Suprapubic skin (tissue), 4 donors: Measurements from ENCODE around the gene TELO2.

ENCODE experiments used
- CTCF ChIP-seq, 2 donors: fragments of 200-600 bp in 1 of 2; fragments of 450-650 bp in 1 of 2; sonication (generic) in 1 of 2; IDR thresholded peaks; one replicate each; pipeline ENCODE4 v1.5.1; 2016 to 2019; ENCODE audit warnings: antibody characterized with exemption in 2 of 2, mild to moderate bottlenecking in 1 of 2, moderate library complexity in 1 of 2
- EP300 ChIP-seq: sonication (generic); formaldehyde crosslinking; IDR thresholded peaks from one replicate; pipeline ENCODE4 v1.6.1; 2017; ENCODE audit warnings: antibody characterized with exemption
- POLR2A ChIP-seq, 2 donors: fragments of 450-650 bp; IDR thresholded peaks; one replicate each; pipeline ENCODE4 v1.6.1; 2017; ENCODE audit warnings: antibody characterized with exemption in 2 of 2, mild to moderate bottlenecking in 2 of 2, moderate library complexity in 2 of 2
- POLR2AphosphoS5 ChIP-seq, 3 donors: sonication (generic); formaldehyde crosslinking; IDR thresholded peaks; one replicate each; pipeline ENCODE4 v1.6.1; 2017; ENCODE audit warnings: antibody characterized with exemption in 3 of 3

- no peak for TF ChIP-seq EP300
- TF ChIP-seq POLR2A (IDR thresholded peaks at IDR 0.05) = no peak
- TF ChIP-seq CTCF (IDR thresholded peaks at IDR 0.05) = no peak
- no peak for TF ChIP-seq POLR2AphosphoS5 (IDR thresholded peaks at IDR 0.05)
These were observed 49.7 kb upstream of the TELO2 start for GRCh38 chr16:1443403-1443973.
